Measurements from ENCODE around the gene PCDH19. TPM values are rescaled to one million over a fixed set of nuclear protein-coding genes. Genes with fewer than 3 reads are reported as not detected.

Gene PCDH19
- total RNA-seq, 4 donors from 2014 or later, result 0.37 to 1.4 (median 0.60) TPM

- Histone ChIP-seq H3K4me1 (no peaks in the 10 kb centered on the region), H3K4me3 (no peak overlapping the region), H3K36me3 (no peaks in the 10 kb centered on the region), H3K9me3 (no peaks in the 10 kb centered on the region), H3K27me3 (no peaks in the 10 kb centered on the region), H3K27ac (no peak overlapping the region)
- intact Hi-C loops (cut with DNase I; ENCODE audit: low total_unique reads), result no loop called here
- in situ Hi-C loops (cut with MboI; ENCODE audit: low pct_ligation_motif_present in 1 of 4, low pct_unique_long_range_greater_than_20kb in 1 of 4, low sequenced_read_pairs in 3 of 4), result no loop called here
- TF ChIP-seq CTCF (IDR thresholded peaks at IDR 0.05) (no peak), POLR2A (IDR thresholded peaks at IDR 0.05) (no peak), EP300 (IDR thresholded peaks at IDR 0.05; ENCODE audit: low read depth) (no peak)
- DNase-seq, result no peak
Observed at GRCh38 chrX:100340491-100341141, 69.5 kb downstream of the PCDH19 start.

- no peak overlapping the region for H3K27ac ChIP-seq
- H3K9me3 ChIP-seq, result no peaks in the 10 kb centered on the region
- in situ Hi-C loops (cut with MboI; ENCODE audit: low pct_ligation_motif_present in 1 of 4, low pct_unique_long_range_greater_than_20kb in 1 of 4, low sequenced_read_pairs in 3 of 4) (no loop called here), intact Hi-C loops (cut with DNase I; ENCODE audit: low total_unique reads) (no loop called here)
- H3K27me3 ChIP-seq, result no peaks in the 10 kb centered on the region
- H3K4me1 ChIP-seq, result no peaks in the 10 kb centered on the region
- no peak for TF ChIP-seq EP300 (IDR thresholded peaks at IDR 0.05; ENCODE audit: low read depth)
- TF ChIP-seq POLR2A (IDR thresholded peaks at IDR 0.05), result no peak
- no peaks in the 10 kb centered on the region for H3K36me3 ChIP-seq
- no peak overlapping the region for H3K4me3 ChIP-seq
- WGBS, 2 donors (ENCODE audit: low coverage in 1 of 2), result 56 to 80% methylated on average over 4 to 6 of the region's 6 CpGs
- DNase-seq, result no peak
Observed at GRCh38 chrX:100328351-100328750, 81.7 kb downstream of the PCDH19 start.

- DNase-seq, result no peak
- in situ Hi-C loops (cut with MboI; ENCODE audit: low pct_ligation_motif_present in 1 of 4, low pct_unique_long_range_greater_than_20kb in 1 of 4, low sequenced_read_pairs in 3 of 4), result no loop called here
- H3K4me3 ChIP-seq, result no peak overlapping the region
Observed at GRCh38 chrX:100319716-100320115, 90.4 kb downstream of the PCDH19 start.

GRCh38 chrX:100316987-100317386, 93.1 kb downstream of the PCDH19 start:
- no peaks in the 10 kb centered on the region for H3K9me3 ChIP-seq
- WGBS, 2 donors (ENCODE audit: low coverage in 1 of 2), result 43% methylated on average over 3 of the region's 3 CpGs; no CpG with 5 or more reads in 1 of the 2 donors
- H3K4me1 ChIP-seq, result no peaks in the 10 kb centered on the region
- TF ChIP-seq POLR2A (IDR thresholded peaks at IDR 0.05) (no peak), EP300 (IDR thresholded peaks at IDR 0.05; ENCODE audit: low read depth) (no peak), POLR2AphosphoS5 (IDR thresholded peaks at IDR 0.05) (no peak), CTCF (IDR thresholded peaks at IDR 0.05) (no peak)
- intact Hi-C loops (cut with DNase I; ENCODE audit: low total_unique reads), result no loop called here
- no peak overlapping the region for H3K4me3 ChIP-seq
- H3K36me3 ChIP-seq, result no peaks in the 10 kb centered on the region
- H3K27ac ChIP-seq, result no peak overlapping the region
- in situ Hi-C loops (cut with MboI; ENCODE audit: low pct_ligation_motif_present in 1 of 4, low pct_unique_long_range_greater_than_20kb in 1 of 4, low sequenced_read_pairs in 3 of 4), result no loop called here
- no peaks in the 10 kb centered on the region for H3K27me3 ChIP-seq
- DNase-seq, result no peak

More at GRCh38 chrX:100319716-100320115, 90.4 kb downstream of the PCDH19 start:
- no peak for TF ChIP-seq POLR2AphosphoS5 (IDR thresholded peaks at IDR 0.05)
- TF ChIP-seq EP300 (IDR thresholded peaks at IDR 0.05; ENCODE audit: low read depth), result no peak
- TF ChIP-seq CTCF (IDR thresholded peaks at IDR 0.05), result no peak
- no peak for TF ChIP-seq POLR2A (IDR thresholded peaks at IDR 0.05)
- intact Hi-C loops (cut with DNase I; ENCODE audit: low total_unique reads), result no loop called here
- H3K36me3 ChIP-seq, result no peaks in the 10 kb centered on the region
- H3K9me3 ChIP-seq, result no peaks in the 10 kb centered on the region
- no peaks in the 10 kb centered on the region for H3K27me3 ChIP-seq
- H3K27ac ChIP-seq, result no peak overlapping the region
- H3K4me1 ChIP-seq, result no peaks in the 10 kb centered on the region
- WGBS, 2 donors (ENCODE audit: low coverage in 1 of 2), result 28% methylated on average over 2 of the region's 2 CpGs; no CpG with 5 or more reads in 1 of the 2 donors

- no peaks in the 10 kb centered on the region for H3K4me1 ChIP-seq
- WGBS, 2 donors (ENCODE audit: low coverage in 1 of 2), result 69% methylated on average over 3 of the region's 3 CpGs; no CpG with 5 or more reads in 1 of the 2 donors
- H3K9me3 ChIP-seq, result no peaks in the 10 kb centered on the region
- no peak for DNase-seq
- no peak overlapping the region for H3K4me3 ChIP-seq
- H3K27me3 ChIP-seq, result no peaks in the 10 kb centered on the region
- TF ChIP-seq POLR2A (IDR thresholded peaks at IDR 0.05) (no peak), EP300 (IDR thresholded peaks at IDR 0.05; ENCODE audit: low read depth) (no peak), POLR2AphosphoS5 (IDR thresholded peaks at IDR 0.05) (no peak), CTCF (IDR thresholded peaks at IDR 0.05) (no peak)
- H3K36me3 ChIP-seq, result no peaks in the 10 kb centered on the region
- no peak overlapping the region for H3K27ac ChIP-seq
- in situ Hi-C loops (cut with MboI; ENCODE audit: low pct_ligation_motif_present in 1 of 4, low pct_unique_long_range_greater_than_20kb in 1 of 4, low sequenced_read_pairs in 3 of 4), result no loop called here
- intact Hi-C loops (cut with DNase I; ENCODE audit: low total_unique reads), result no loop called here
Observed at GRCh38 chrX:100315566-100315965, 94.5 kb downstream of the PCDH19 start.
